ENCODE results near the gene PLPPR3.
A peak's percentile ranks its signal among the peaks of the same experiment; 100 is the strongest.

Gene PLPPR3

GRCh38 chr19:789701-790060 lies 32.1 kb downstream of the PLPPR3 start:
- DNase-seq (ENCODE audit: low read depth) = no peak
- TF ChIP-seq MYC (IDR thresholded peaks at IDR 0.05; ENCODE audit: low read depth, low read length) = no peak
- TF ChIP-seq CTCF (IDR thresholded peaks at IDR 0.05; ENCODE audit: low read depth, low read length) = no peak
- TF ChIP-seq MAX (IDR thresholded peaks at IDR 0.05; ENCODE audit: low read depth, low read length) = no peak
- TF ChIP-seq POLR2A (IDR thresholded peaks at IDR 0.05; ENCODE audit: extremely low read depth, insufficient read length) = no peak
- no peak overlapping the region for H3K4me3 ChIP-seq (ENCODE audit: low read depth, low read length)

DNA sequence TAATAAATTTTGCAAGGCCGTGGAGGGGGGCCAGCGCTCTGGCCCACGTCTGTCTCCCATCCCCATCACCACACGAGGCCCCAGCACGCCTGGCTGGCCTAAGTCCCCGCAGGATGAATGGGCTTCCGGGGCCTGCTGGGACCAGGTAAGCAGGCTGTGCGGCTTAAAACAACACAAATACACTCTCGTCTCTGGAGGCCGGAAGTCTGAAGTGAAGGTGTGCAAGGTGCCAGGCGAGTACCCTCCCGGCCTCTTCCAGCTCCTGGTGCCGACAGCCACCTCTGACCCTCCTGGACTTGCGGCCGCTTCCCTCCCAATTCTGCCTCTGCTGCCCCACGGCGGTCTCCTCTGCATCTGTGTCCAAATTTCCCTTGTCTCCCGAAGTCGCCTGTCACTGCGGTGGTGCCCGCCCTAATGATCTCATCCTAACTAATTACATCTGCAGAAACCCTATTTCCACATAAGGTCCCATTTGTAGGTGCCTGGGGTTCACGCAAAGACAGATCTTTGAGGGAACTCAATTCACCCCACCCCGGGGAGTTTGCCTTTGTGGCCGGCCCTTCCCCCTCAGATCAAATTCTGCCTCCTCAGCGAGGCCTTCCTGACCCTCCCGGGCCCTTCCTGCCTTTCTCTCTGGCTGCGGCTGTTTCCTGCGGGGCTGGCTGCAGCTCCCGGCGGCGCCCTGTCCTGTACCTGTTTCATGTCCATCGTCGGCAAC lies 32.6 kb downstream of the PLPPR3 start:
- H3K4me3 ChIP-seq (ENCODE audit: low read depth, low read length) = no peak overlapping the region
- peak; percentile 20 for DNase-seq (ENCODE audit: low read depth)
- no peak for TF ChIP-seq MYC (IDR thresholded peaks at IDR 0.05; ENCODE audit: low read depth, low read length)
- TF ChIP-seq POLR2A (IDR thresholded peaks at IDR 0.05; ENCODE audit: extremely low read depth, insufficient read length) = no peak
- no peak for TF ChIP-seq MAX (IDR thresholded peaks at IDR 0.05; ENCODE audit: low read depth, low read length)
- no peak for TF ChIP-seq CTCF (IDR thresholded peaks at IDR 0.05; ENCODE audit: low read depth, low read length)

DNA sequence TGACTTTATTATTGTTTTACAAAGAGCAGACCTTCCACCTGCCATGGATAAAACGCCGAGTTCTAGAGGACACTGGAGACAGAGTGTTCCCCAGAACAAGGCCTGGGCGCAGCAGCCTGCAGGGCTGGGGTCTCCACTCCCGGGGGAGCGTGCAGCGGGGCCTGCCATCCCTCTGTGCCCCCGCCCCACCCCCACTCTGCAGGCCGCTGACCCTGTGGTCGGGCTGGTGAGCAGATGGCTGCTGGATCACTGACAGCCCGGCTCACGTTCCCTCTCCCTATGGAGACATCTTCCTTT lies 33.1 kb downstream of the PLPPR3 start:
- no peak for DNase-seq (ENCODE audit: low read depth)
- TF ChIP-seq CTCF (IDR thresholded peaks at IDR 0.05; ENCODE audit: low read depth, low read length) = no peak
- TF ChIP-seq MAX (IDR thresholded peaks at IDR 0.05; ENCODE audit: low read depth, low read length) = no peak
- no peak for TF ChIP-seq MYC (IDR thresholded peaks at IDR 0.05; ENCODE audit: low read depth, low read length)
- no peak for TF ChIP-seq POLR2A (IDR thresholded peaks at IDR 0.05; ENCODE audit: extremely low read depth, insufficient read length)
- H3K4me3 ChIP-seq (ENCODE audit: low read depth, low read length) = no peak overlapping the region

DNA sequence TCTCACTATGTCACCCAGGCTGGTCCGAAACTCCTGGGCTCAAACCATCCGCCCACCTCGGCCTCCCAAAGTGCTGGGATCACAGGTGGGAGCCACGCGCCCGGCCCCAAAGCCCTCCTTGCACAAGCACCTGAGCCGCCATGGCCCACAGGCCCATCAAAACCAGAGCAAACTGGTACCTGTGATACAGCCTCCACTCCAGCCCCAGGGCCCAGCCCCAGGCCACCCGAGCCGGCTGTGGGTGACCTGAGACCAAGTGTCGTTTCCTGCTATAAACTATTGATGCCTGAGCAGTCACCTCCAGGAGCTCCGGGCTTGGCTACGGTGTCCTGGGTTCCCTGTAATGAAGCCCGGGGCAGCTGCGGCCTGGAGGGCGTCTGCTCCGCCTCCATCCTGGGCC lies 34.2 kb downstream of the PLPPR3 start:
- TF ChIP-seq POLR2A (IDR thresholded peaks at IDR 0.05; ENCODE audit: extremely low read depth, insufficient read length) (no peak), MAX (IDR thresholded peaks at IDR 0.05; ENCODE audit: low read depth, low read length) (no peak), CTCF (IDR thresholded peaks at IDR 0.05; ENCODE audit: low read depth, low read length) (no peak), MYC (IDR thresholded peaks at IDR 0.05; ENCODE audit: low read depth, low read length) (no peak)
- no peak for DNase-seq (ENCODE audit: low read depth)
- H3K4me3 ChIP-seq (ENCODE audit: low read depth, low read length) = no peak overlapping the region

DNA sequence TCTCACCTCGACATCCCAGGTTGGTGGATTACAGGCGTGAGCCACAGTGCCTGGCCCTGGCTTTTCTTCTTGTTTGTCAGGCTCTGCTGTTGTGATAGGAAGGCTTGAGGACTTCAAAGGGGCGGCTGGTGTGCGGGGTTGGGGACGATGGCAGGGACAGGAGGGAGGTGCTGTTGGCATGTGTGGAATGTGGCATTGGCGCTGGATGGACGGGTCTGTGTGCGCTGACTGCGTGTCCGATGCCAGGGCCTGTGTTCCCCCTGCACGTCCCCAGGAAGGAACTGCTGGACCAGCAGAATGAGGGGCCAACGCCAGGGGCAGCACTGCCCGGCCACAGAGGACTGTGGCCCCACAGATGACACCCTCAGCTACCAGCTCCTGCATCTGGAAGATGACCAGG lies 37.2 kb downstream of the PLPPR3 start:
- DNase-seq (ENCODE audit: low read depth) = no peak
- TF ChIP-seq POLR2A (IDR thresholded peaks at IDR 0.05; ENCODE audit: extremely low read depth, insufficient read length) (no peak), MYC (IDR thresholded peaks at IDR 0.05; ENCODE audit: low read depth, low read length) (no peak), MAX (IDR thresholded peaks at IDR 0.05; ENCODE audit: low read depth, low read length) (no peak), CTCF (IDR thresholded peaks at IDR 0.05; ENCODE audit: low read depth, low read length) (no peak)
- no peak overlapping the region for H3K4me3 ChIP-seq (ENCODE audit: low read depth, low read length)
